ENCODE measurements around the gene NPW.

NPW gene

DNA sequence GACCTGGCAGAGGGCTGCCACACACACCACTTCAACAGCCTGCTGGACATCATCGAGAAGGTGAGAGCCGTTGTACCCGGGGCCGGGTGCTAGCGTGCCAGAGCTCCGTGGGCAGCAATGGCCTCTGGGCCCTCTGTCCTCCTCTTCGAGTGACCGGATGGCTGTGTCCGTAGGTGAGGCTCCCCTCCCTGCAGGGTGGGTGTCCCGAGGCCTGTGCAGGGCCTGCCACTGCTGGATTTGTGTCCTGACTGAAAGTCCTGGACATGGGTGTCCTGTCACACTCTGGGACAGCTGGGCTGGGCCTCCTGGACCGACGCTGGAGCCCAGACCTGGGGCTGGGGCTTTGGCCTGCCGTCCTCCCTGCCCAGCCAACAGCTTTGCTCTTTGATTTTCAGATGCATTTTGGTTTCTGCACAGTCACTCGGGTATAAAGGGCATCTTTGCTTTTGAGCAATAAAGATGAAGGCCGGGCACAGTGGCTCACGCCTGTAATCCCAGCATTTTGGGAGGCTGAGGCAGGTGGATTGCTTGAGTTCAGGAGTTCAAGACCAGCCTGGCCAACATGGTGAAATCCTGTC is 44.9 kb downstream of the NPW start:
- no peak for DNase-seq (ENCODE audit: low read depth, low spot score)
- no peak overlapping the region for H3K27ac ChIP-seq

DNA sequence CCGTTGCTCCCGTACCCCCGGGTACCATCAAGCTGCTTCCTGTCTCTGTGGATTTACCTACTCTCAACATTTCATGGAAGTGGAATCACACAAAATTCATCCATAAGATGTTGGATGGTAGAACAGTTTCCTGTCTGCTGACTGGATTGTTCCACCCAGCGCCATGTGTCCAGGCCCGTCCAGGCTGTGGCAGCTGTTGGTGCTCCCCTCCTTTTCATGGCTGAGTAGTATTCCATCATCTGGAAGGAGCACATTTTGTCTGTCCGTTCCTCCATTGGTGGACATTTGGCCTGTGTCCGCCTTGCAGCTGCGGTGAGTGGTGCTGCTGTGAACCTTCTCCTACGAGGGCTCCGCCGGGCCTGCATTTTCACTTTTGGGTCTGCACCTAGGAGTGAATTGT is 46.6 kb downstream of the NPW start:
- H3K27ac ChIP-seq = no peak overlapping the region
- DNase-seq (ENCODE audit: low read depth, low spot score) = no peak

Measured in epithelial cell of prostate (primary cell).